H1 (cell line): ENCODE results near the gene CD14. TPM values are rescaled to one million over a fixed set of nuclear protein-coding genes. Genes with fewer than 3 reads are reported as not detected.

Experiments
- ATF2 ChIP-seq: IDR thresholded peaks from 2 replicates; pipeline ENCODE4 v1.6.1; 2012; ENCODE audit warnings: low read length, inconsistent platforms
- JUND ChIP-seq: IDR thresholded peaks from 2 replicates; pipeline ENCODE4 v1.6.1; 2011; ENCODE audit warnings: mild to moderate bottlenecking, improper control_type of control experiment, low read length
- KDM4A ChIP-seq: IDR thresholded peaks from one replicate; pipeline ENCODE4 v1.7.1; 2012; ENCODE audit warnings: low read depth, mild to moderate bottlenecking, moderate library complexity, low read length, inconsistent platforms; ENCODE audit not compliant: severe bottlenecking
- NRF1 ChIP-seq: IDR thresholded peaks from 2 replicates; pipeline ENCODE4 v1.6.1; 2011; ENCODE audit warnings: mild to moderate bottlenecking, low read depth, low read length, improper control_type of control experiment
- USF2 ChIP-seq: IDR thresholded peaks from 2 replicates; pipeline ENCODE4 v1.6.1; 2011; ENCODE audit warnings: low read length, improper control_type of control experiment
- polyA plus RNA-seq, 7 experiments: library from polyadenylated mRNA; depleted of rRNA in 3 of 7; stranded (reverse) in 5 of 7; unstranded in 2 of 7; fragments of >200 nt in 5 of 7; fragments of 200-250 nt in 2 of 7; gene quantifications; 1 replicate in 5 of 7; 2 replicates in 1 of 7; 4 replicates in 1 of 7; pipeline versions ENCODE4 v1.2.1 to v1.2.3, GENCODE V29; 2011 to 2013; ENCODE audit warnings: missing spikeins in 2 of 7, mixed read lengths in 2 of 7
- total RNA-seq: library from RNA; stranded (reverse); fragmentation: NEBNext Ultra II Directional; extraction: Animal tissue kit (Norgen Biotek cat#: 25700); gene quantifications from 2 replicates; pipeline ENCODE4 v1.2.1, GENCODE V29; 2021

CD14 gene
- total and polyA plus RNA-seq, 2 of the 8 experiments (the other 6 are each of a cell fraction or from before 2014, with no cell fraction given), result 0.15 TPM; not detected in 1

GRCh38 chr5:140633021-140633471, at the start of gene CD14 (continued):
- no peak for TF ChIP-seq ATF2
- TF ChIP-seq USF2, result no peak
- no peak for TF ChIP-seq KDM4A
- no peak for TF ChIP-seq NRF1
- no peak for TF ChIP-seq JUND
